GM10248 (cell line): ENCODE results near the gene NKAIN2.
"Not testable (repeated sequence)": the region's sequence is repeated elsewhere in the genome, so short reads cannot be mapped to it uniquely, and the experiment has no call there.

ENCODE experiments used
- CTCF ChIA-PET: fragments of 300-600 bp; sonication (Branson Sonifier 250); formaldehyde crosslinking; extraction: SDS; loops from one replicate; lab custom pipeline; 2021; ENCODE audit warnings: antibody characterized with exemption; lab: Yijun Ruan, JAX
- POLR2A ChIA-PET: fragments of 350-650 bp; sonication (Branson Sonifier 250); formaldehyde crosslinking; extraction: SDS; loops from one replicate; lab custom pipeline; 2020; ENCODE audit warnings: antibody characterized with exemption; lab: Yijun Ruan, JAX
- DNase-seq: peaks from one replicate; pipeline ENCODE4 v3.0.0; 2012; ENCODE audit errors: extremely low spot score
- TF ChIP-seq, protein P1 (sequence below): IDR thresholded peaks from 2 replicates; pipeline ENCODE4 v1.5.1; 2012; ENCODE audit warnings: mild to moderate bottlenecking, low read depth; ENCODE audit errors: extremely low read depth, missing control alignments, control extremely low read depth

Gene NKAIN2

DNA sequence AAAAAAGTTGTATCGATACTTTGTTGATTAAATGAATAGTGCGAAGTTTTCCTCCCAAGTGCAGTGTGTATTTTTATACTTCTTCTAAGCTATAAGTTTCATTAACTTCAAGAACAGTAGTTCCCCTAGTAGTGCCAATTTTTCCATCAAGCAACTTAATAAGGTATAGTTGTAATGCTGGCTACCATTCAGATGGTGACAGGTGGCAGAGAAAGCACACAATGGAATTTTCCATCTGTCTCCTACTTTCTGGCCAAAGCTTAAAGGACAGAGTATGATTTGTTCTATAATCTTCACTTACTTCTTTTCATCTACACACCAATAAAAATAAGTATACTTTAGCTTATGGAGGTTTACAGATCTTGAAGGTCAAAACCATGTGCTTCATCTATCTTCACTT lies 431.1 kb downstream of the NKAIN2 start:
- DNase-seq, result no peak
- CTCF ChIA-PET, result interaction anchor here (0.6 to 1.6 kb wide), 4 partner anchors 9 to 17 kb away, joined by 3 to 4 read pairs (median 3); no protein-coding TSS in a partner anchor
- TF ChIP-seq, protein P1, sequence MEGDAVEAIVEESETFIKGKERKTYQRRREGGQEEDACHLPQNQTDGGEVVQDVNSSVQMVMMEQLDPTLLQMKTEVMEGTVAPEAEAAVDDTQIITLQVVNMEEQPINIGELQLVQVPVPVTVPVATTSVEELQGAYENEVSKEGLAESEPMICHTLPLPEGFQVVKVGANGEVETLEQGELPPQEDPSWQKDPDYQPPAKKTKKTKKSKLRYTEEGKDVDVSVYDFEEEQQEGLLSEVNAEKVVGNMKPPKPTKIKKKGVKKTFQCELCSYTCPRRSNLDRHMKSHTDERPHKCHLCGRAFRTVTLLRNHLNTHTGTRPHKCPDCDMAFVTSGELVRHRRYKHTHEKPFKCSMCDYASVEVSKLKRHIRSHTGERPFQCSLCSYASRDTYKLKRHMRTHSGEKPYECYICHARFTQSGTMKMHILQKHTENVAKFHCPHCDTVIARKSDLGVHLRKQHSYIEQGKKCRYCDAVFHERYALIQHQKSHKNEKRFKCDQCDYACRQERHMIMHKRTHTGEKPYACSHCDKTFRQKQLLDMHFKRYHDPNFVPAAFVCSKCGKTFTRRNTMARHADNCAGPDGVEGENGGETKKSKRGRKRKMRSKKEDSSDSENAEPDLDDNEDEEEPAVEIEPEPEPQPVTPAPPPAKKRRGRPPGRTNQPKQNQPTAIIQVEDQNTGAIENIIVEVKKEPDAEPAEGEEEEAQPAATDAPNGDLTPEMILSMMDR, result no peak
- POLR2A ChIA-PET, result no interaction called here

DNA sequence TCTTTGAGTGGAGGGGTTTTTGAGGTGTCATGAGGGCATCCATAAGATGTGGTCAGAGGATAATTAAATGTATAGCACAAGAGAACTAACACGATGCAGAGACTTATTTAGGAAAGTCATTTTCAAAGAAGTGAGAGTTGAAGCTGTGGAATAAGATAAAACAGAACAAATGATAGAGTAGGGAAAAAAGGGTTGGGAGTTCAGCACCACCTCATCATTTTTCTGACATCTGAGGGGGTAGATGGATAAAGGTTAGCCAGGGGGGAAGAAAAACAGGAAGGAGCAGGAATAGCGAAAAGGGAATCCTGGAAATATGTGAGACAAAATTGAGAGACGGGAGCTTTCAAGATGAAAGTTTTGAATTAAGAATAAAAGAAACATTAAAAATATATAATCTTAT lies 434.2 kb downstream of the NKAIN2 start:
- TF ChIP-seq, protein P1, result no peak
- ChIA-PET CTCF (interaction anchor here (1.0 kb wide), 1 partner anchor 9 kb away, joined by 3 read pairs; no protein-coding TSS in a partner anchor), POLR2A (no interaction called here)
- DNase-seq, result no peak

DNA sequence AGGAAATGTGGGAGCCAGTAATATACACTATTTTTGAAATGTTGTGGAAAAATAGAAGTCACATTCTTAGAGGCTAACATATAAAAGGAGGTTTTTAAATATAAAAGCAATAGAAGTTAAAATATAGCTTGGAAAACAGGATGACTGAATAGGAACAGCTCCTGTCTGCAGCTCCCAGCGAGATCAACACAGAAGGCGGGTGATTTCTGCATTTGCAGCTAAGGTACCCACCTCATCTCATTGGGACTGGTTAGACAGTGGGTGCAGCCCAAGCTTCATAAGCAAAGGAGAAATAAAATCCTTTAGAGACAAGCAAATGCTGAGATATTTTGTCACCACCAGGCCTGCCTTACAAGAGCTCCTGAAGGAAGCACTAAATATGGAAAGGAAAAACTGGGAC lies 434.7 kb downstream of the NKAIN2 start:
- POLR2A ChIA-PET, DNase-seq: not testable (repeated sequence)
- CTCF ChIA-PET, result interaction anchor here (1.0 kb wide), 1 partner anchor 9 kb away, joined by 3 read pairs; no protein-coding TSS in a partner anchor

DNA sequence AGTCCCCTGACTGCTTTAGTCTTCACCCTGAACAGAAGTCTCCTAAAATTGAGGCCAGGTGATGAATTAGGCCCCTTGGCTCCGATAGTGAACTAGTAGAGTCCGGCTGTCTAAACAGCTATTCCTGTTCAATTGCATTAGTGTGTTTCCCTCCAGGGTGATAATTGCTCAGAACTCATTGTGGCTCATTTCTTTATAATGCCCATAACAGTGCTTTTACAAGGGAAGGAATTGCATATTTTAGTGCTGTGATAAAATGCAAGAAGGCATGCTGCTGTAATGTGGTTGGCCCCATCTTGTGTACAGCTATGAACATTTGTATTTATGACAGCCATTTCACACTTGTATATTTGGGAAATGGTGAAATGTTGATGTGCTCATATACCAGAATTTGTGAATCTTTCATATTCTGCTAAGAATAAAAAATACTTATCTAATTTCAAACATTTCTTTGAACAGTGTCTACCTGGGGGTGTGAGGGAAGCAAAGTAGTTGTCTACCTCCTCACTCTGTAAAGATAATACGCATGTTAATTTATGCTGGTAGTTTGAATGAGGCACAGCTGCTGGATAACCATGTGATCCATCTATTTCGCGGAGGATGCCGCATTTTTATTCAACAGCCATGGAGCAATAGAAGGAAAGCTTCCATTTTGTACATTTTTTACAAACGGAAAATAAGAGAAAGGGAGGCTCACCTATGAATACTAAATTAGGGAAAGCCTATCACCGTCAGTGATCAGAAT lies 451.4 kb downstream of the NKAIN2 start:
- no peak for DNase-seq
- ChIA-PET POLR2A (no interaction called here), CTCF (interaction anchor here (0.6 kb wide), 1 partner anchor 9 kb away, joined by 3 read pairs; no protein-coding TSS in a partner anchor)
- TF ChIP-seq, protein P1, result no peak

DNA sequence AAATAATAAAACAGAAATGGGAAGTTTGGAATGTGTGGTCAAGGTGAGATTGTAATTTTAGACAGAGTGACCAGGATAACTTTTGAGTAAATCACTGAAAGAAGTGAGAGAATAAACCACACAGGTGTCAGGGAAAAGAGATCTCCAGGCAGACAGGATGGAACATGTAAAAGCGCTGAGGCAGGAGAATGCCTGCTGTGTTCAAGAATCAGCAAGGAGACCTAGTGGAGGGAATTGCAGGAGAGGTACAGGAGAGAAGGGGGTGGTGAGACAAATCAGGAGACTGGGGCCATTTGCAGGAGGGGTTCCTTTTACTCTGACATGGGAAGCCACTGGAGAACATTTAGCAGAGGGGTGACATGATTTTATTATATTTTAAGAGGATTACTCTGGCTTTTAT lies 456.7 kb downstream of the NKAIN2 start:
- POLR2A ChIA-PET, result no interaction called here
- CTCF ChIA-PET, result no interaction called here
- no peak for DNase-seq
- TF ChIP-seq, protein P1, result no peak

DNA sequence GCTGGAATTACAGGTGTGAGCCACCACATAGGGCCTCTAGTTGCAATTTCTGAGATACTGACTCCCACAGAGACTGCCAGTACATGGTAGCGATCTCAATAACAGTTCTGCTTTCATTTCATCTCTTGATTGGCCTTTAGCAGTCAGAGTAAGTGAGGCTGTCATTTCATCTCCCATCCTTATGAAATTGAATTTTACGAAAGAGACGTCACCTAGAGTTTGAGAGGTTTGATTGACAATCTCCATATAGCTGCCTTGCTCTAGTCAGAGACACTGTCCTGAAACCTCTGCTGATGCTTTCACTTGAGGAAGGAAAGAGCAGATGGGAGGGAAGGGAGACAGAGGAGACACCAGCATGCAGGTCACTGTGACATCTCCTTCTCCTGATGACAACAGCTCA lies 466.1 kb downstream of the NKAIN2 start:
- ChIA-PET POLR2A (no interaction called here), CTCF (no interaction called here)
- no peak for DNase-seq
- TF ChIP-seq, protein P1, result no peak

DNA sequence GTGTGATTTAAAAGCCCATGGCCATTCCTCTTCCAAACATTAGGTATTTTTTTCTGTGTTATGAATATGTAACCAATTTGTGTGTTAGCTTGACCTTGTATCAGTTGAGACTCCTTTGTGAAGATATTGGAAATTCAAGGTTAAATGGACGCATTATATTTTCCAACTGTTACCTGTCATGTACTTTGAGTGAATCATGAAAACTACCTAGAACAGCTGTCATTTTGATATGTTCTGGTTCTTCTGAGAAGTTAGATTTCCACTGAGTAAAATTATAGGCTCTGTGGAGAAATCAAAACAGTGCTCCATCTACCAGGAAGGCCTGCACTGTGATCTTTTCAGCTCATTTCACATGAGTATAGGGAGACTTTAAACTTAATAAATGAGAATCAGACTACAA lies 470.0 kb downstream of the NKAIN2 start:
- ChIA-PET POLR2A (no interaction called here), CTCF (no interaction called here)

More for the DNA sequence above, 470.0 kb downstream of the NKAIN2 start:
- TF ChIP-seq, protein P1, result no peak
- no peak for DNase-seq
